Measurements from ENCODE around the gene SPZ1. TPM values are rescaled to one million over a fixed set of nuclear protein-coding genes. Genes with fewer than 3 reads are reported as not detected.

The SPZ1 gene
- total RNA-seq, 3 donors from 2014 or later: not detected

GRCh38 chr5:80337379-80337778 lies 17.6 kb downstream of the SPZ1 start:
- DNase-seq (no peak), ATAC-seq (no peak)
- H3K36me3 ChIP-seq (ENCODE audit: low read depth): no peaks in the 10 kb centered on the region
- H3K4me3 ChIP-seq: no peak overlapping the region
- H3K4me1 ChIP-seq (ENCODE audit: low read depth): no peaks in the 10 kb centered on the region
- TF ChIP-seq CTCF (IDR thresholded peaks at IDR 0.05): no peak
- intact Hi-C loops (cut with DNase I, micrococcal nuclease): no loop called here
- H3K9me3 ChIP-seq: no peaks in the 10 kb centered on the region

GRCh38 chr5:80339116-80339515 lies 19.3 kb downstream of the SPZ1 start:
- Histone ChIP-seq H3K36me3 (ENCODE audit: low read depth) (no peaks in the 10 kb centered on the region), H3K9me3 (no peaks in the 10 kb centered on the region), H3K4me3 (no peak overlapping the region), H3K4me1 (ENCODE audit: low read depth) (no peaks in the 10 kb centered on the region)
- no peak for TF ChIP-seq CTCF (IDR thresholded peaks at IDR 0.05)
- intact Hi-C loops (cut with DNase I, micrococcal nuclease): no loop called here
- DNase-seq: no peak
- ATAC-seq: no peak

- H3K9me3 ChIP-seq: no peaks in the 10 kb centered on the region
- H3K4me3 ChIP-seq: no peak overlapping the region
- no peak for TF ChIP-seq CTCF (IDR thresholded peaks at IDR 0.05)
- intact Hi-C loops (cut with DNase I, micrococcal nuclease): no loop called here
- no peaks in the 10 kb centered on the region for H3K36me3 ChIP-seq (ENCODE audit: low read depth)
- no peak for ATAC-seq
- no peak for DNase-seq
- H3K4me1 ChIP-seq (ENCODE audit: low read depth): no peaks in the 10 kb centered on the region
These were observed 21.4 kb downstream of the SPZ1 start for GRCh38 chr5:80341016-80341775.

GRCh38 chr5:80343067-80343466 lies 23.3 kb downstream of the SPZ1 start:
- H3K36me3 ChIP-seq (ENCODE audit: low read depth): no peaks in the 10 kb centered on the region
- ATAC-seq: no peak
- no peaks in the 10 kb centered on the region for H3K4me1 ChIP-seq (ENCODE audit: low read depth)
- no peak for DNase-seq
- no peaks in the 10 kb centered on the region for H3K9me3 ChIP-seq
- intact Hi-C loops (cut with DNase I, micrococcal nuclease): no loop called here
- no peak overlapping the region for H3K4me3 ChIP-seq
- TF ChIP-seq CTCF (IDR thresholded peaks at IDR 0.05): no peak

- intact Hi-C loops (cut with DNase I, micrococcal nuclease): no loop called here
- peak in 2 of 3 donors; percentile 37 to 57 for DNase-seq
- H3K4me3 ChIP-seq: no peak overlapping the region
- peak; percentile 46 for ATAC-seq
- no peak for TF ChIP-seq CTCF (IDR thresholded peaks at IDR 0.05)
- no peaks in the 10 kb centered on the region for H3K4me1 ChIP-seq (ENCODE audit: low read depth)
- H3K9me3 ChIP-seq: no peaks in the 10 kb centered on the region
- no peaks in the 10 kb centered on the region for H3K36me3 ChIP-seq (ENCODE audit: low read depth)
These were observed 26.3 kb downstream of the SPZ1 start for GRCh38 chr5:80346055-80346454.

All from mucosa of descending colon (tissue), 3 donors.